ENCODE data around the gene NFIA. TPM values are rescaled to one million over a fixed set of nuclear protein-coding genes. Genes with fewer than 3 reads are reported as not detected.

Gene NFIA
- total and polyA plus RNA-seq, 2 of the 13 experiments (the other 11 are each of a cell fraction or from before 2014, with no cell fraction given), result 14.7 to 28.5 TPM

DNA sequence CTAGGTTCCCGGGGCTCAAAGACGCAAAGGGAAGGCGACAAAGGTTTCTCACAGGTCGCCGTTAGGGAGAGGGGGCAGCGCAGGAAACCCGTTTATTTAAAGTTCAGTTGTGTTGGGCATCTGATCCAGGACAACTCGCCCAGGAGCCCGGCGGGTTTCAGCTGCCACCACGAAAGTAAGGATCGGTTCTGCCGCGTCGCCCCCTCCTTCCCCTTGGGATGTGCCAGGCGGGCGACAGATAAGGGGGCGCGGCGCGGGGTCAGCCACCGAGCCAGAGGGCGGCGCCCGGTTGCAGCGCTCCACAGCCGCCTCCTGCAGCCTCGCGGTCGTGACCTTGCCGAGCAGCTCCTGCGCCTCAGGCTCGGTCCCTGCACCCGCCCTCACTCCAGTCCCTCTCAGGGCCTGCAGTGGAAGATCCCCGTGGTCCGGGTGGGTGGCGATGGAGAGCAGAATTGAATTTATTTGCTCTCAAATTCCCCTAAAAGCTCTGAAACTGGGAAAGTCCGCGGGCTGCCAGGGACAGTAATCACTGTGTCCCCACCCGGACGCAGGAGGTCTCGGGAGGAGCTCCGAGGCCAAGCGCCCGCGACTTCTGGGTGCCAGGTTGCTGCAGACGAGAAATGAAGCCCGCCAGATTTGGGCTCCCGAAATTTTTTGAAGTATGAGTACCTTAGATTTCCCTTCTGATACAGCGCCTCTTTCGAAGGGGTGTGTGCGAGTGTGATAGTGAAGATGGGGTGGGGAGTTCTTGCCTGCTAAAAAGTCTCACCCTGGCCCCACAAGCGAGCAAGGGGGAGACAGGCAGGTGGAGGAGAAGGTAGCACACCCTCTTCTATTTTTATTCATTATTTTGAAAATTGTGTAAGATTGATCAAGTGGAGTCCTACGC lies 28.4 kb upstream of the NFIA start (continued):
- TF ChIP-seq, protein P1, sequence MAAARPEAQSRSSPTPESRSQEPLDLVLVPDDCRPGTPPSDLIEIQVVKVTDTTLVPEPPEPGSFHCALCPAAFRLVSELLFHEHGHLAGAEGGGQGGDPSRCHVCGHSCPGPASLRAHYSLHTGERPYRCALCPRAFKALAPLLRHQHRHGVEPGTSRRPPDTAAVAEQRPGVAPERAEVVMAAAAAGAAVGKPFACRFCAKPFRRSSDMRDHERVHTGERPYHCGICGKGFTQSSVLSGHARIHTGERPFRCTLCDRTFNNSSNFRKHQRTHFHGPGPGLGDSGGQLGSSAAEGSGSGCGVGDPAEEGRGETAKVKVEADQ (CRISPR knock-in tag; IDR thresholded peaks at IDR 0.05; ENCODE audit: borderline replicate concordance), result no peak
- TF ChIP-seq CENPX (CRISPR knock-in tag; IDR thresholded peaks at IDR 0.05) (no peak), NKX3-1 (CRISPR knock-in tag; IDR thresholded peaks at IDR 0.05) (no peak), MZF1 (CRISPR knock-in tag; IDR thresholded peaks at IDR 0.05; ENCODE audit: borderline replicate concordance) (no peak), ZNF382 (CRISPR knock-in tag; IDR thresholded peaks at IDR 0.05; ENCODE audit: borderline replicate concordance) (no peak), POLR2G (IDR thresholded peaks at IDR 0.05; ENCODE audit: low read depth, low read length) (no peak), SRF (IDR thresholded peaks at IDR 0.05; ENCODE audit: low read depth, low read length) (no peak), ZNF124 (CRISPR knock-in tag; IDR thresholded peaks at IDR 0.05) (no peak), NCOA1 (CRISPR knock-in tag; IDR thresholded peaks at IDR 0.05) (no peak), NCOA5 (CRISPR knock-in tag; IDR thresholded peaks at IDR 0.05) (no peak), SAP130 (CRISPR knock-in tag; IDR thresholded peaks at IDR 0.05; ENCODE audit: low read depth) (no peak), HNRNPUL1 (IDR thresholded peaks at IDR 0.05; ENCODE audit: low read depth, low read length) (no peak), JUND (CRISPR knock-in tag; IDR thresholded peaks at IDR 0.05) (no peak), ATF1 (CRISPR knock-in tag; IDR thresholded peaks at IDR 0.05) (no peak)
- TF ChIP-seq, protein P2, sequence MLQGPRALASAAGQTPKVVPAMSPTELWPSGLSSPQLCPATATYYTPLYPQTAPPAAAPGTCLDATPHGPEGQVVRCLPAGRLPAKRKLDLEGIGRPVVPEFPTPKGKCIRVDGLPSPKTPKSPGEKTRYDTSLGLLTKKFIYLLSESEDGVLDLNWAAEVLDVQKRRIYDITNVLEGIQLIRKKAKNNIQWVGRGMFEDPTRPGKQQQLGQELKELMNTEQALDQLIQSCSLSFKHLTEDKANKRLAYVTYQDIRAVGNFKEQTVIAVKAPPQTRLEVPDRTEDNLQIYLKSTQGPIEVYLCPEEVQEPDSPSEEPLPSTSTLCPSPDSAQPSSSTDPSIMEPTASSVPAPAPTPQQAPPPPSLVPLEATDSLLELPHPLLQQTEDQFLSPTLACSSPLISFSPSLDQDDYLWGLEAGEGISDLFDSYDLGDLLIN (CRISPR knock-in tag; IDR thresholded peaks at IDR 0.05; ENCODE audit: borderline replicate concordance), result no peak
- TF ChIP-seq, protein P3, sequence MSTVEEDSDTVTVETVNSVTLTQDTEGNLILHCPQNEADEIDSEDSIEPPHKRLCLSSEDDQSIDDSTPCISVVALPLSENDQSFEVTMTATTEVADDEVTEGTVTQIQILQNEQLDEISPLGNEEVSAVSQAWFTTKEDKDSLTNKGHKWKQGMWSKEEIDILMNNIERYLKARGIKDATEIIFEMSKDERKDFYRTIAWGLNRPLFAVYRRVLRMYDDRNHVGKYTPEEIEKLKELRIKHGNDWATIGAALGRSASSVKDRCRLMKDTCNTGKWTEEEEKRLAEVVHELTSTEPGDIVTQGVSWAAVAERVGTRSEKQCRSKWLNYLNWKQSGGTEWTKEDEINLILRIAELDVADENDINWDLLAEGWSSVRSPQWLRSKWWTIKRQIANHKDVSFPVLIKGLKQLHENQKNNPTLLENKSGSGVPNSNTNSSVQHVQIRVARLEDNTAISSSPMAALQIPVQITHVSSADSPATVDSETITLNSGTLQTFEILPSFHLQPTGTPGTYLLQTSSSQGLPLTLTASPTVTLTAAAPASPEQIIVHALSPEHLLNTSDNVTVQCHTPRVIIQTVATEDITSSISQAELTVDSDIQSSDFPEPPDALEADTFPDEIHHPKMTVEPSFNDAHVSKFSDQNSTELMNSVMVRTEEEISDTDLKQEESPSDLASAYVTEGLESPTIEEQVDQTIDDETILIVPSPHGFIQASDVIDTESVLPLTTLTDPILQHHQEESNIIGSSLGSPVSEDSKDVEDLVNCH (CRISPR knock-in tag; IDR thresholded peaks at IDR 0.05), result no peak
- TF ChIP-seq, protein P4, sequence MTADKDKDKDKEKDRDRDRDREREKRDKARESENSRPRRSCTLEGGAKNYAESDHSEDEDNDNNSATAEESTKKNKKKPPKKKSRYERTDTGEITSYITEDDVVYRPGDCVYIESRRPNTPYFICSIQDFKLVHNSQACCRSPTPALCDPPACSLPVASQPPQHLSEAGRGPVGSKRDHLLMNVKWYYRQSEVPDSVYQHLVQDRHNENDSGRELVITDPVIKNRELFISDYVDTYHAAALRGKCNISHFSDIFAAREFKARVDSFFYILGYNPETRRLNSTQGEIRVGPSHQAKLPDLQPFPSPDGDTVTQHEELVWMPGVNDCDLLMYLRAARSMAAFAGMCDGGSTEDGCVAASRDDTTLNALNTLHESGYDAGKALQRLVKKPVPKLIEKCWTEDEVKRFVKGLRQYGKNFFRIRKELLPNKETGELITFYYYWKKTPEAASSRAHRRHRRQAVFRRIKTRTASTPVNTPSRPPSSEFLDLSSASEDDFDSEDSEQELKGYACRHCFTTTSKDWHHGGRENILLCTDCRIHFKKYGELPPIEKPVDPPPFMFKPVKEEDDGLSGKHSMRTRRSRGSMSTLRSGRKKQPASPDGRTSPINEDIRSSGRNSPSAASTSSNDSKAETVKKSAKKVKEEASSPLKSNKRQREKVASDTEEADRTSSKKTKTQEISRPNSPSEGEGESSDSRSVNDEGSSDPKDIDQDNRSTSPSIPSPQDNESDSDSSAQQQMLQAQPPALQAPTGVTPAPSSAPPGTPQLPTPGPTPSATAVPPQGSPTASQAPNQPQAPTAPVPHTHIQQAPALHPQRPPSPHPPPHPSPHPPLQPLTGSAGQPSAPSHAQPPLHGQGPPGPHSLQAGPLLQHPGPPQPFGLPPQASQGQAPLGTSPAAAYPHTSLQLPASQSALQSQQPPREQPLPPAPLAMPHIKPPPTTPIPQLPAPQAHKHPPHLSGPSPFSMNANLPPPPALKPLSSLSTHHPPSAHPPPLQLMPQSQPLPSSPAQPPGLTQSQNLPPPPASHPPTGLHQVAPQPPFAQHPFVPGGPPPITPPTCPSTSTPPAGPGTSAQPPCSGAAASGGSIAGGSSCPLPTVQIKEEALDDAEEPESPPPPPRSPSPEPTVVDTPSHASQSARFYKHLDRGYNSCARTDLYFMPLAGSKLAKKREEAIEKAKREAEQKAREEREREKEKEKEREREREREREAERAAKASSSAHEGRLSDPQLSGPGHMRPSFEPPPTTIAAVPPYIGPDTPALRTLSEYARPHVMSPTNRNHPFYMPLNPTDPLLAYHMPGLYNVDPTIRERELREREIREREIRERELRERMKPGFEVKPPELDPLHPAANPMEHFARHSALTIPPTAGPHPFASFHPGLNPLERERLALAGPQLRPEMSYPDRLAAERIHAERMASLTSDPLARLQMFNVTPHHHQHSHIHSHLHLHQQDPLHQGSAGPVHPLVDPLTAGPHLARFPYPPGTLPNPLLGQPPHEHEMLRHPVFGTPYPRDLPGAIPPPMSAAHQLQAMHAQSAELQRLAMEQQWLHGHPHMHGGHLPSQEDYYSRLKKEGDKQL (CRISPR knock-in tag; IDR thresholded peaks at IDR 0.05; ENCODE audit: low read depth), result no peak
- TF ChIP-seq, protein P5, sequence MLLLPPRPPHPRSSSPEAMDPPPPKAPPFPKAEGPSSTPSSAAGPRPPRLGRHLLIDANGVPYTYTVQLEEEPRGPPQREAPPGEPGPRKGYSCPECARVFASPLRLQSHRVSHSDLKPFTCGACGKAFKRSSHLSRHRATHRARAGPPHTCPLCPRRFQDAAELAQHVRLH (CRISPR knock-in tag; IDR thresholded peaks at IDR 0.05; ENCODE audit: borderline replicate concordance, low read depth), result peak; percentile 19; the same call in 1 of the 2 replicates
